H1 (cell line): Measurements from ENCODE around the gene CORIN. TPM values are rescaled to one million over a fixed set of nuclear protein-coding genes. Genes with fewer than 3 reads are reported as not detected.

ENCODE experiments used
- CTCF ChIA-PET: fragments of 300-600 bp; sonication (Branson Sonifier 250); formaldehyde crosslinking; loops from one replicate; lab custom pipeline; 2021; ENCODE audit not compliant: partially characterized antibody; lab: Charles Lee
- POLR2A ChIA-PET: fragments of 300-600 bp; sonication (Branson Sonifier 250); formaldehyde crosslinking; loops from one replicate; lab custom pipeline; 2021; ENCODE audit warnings: inconsistent platforms; ENCODE audit not compliant: partially characterized antibody; lab: Charles Lee
- DNase-seq, 2 experiments: peaks; one replicate each; pipeline versions ENCODE4 v3.0.0 to v3.0.0-alpha.2; 2010 to 2022; ENCODE audit warnings: low spot score in 2 of 2, low read depth in 1 of 2, mixed read lengths in 1 of 2
- FAIRE-seq: peaks from 2 replicates; lab custom pipeline; 2011; peaks lifted over from hg19 to GRCh38; lab: Jason Lieb, UNC
- H2AFZ ChIP-seq: 2 replicates; pipeline ENCODE4 v1.8.1; 2012; ENCODE audit warnings: low read length, inconsistent platforms
- H2AK5ac ChIP-seq: 2 replicates; pipeline ENCODE4 v1.6.1; 2013; ENCODE audit warnings: low read depth, low read length
- H2BK120ac ChIP-seq: replicated peaks from 2 replicates; pipeline ENCODE3; 2013; ENCODE audit warnings: low read depth, low read length, inconsistent platforms
- H2BK12ac ChIP-seq: 2 replicates; pipeline ENCODE4 v1.6.1; 2013; ENCODE audit warnings: low read depth, low read length
- H2BK15ac ChIP-seq: 2 replicates; pipeline ENCODE4 v1.6.1; 2013; ENCODE audit warnings: low read length
- H2BK20ac ChIP-seq: 2 replicates; pipeline ENCODE4 v1.6.1; 2013; ENCODE audit warnings: low read length
- H2BK5ac ChIP-seq: 2 replicates; pipeline ENCODE4 v1.6.1; 2013; ENCODE audit warnings: low read depth, low read length
- H3K14ac ChIP-seq: 2 replicates; pipeline ENCODE4 v1.6.1; 2013; ENCODE audit warnings: inconsistent platforms; ENCODE audit not compliant: insufficient read length
- H3K18ac ChIP-seq: 2 replicates; pipeline ENCODE4 v1.6.1; 2013; ENCODE audit warnings: low read length; ENCODE audit errors: extremely low read depth
- H3K23ac ChIP-seq: 2 replicates; pipeline ENCODE4 v1.6.1; 2013; ENCODE audit warnings: inconsistent platforms; ENCODE audit not compliant: insufficient read length
- H3K23me2 ChIP-seq: 2 replicates; pipeline ENCODE4 v1.6.1; 2013; ENCODE audit warnings: low read depth, low read length
- H3K27ac ChIP-seq: 2 replicates; pipeline ENCODE4 v1.6.1; 2011; ENCODE audit warnings: low read depth, low read length, inconsistent platforms
- H3K27me3 ChIP-seq, 4 experiments: replicated peaks in 1 of 4; 1 replicate in 1 of 4; 2 replicates in 3 of 4; pipeline versions ENCODE4 v1.6.1 to v1.8.1; 2011 to 2013; ENCODE audit warnings: low read length in 3 of 4, mild to moderate bottlenecking in 3 of 4, inconsistent platforms in 2 of 4, mixed read lengths in 2 of 4, moderate library complexity in 1 of 4; ENCODE audit not compliant: control insufficient read depth in 3 of 4, insufficient read depth in 3 of 4; ENCODE audit errors: extremely low read depth in 1 of 4
- H3K36me3 ChIP-seq, 4 experiments: 2 replicates each; pipeline versions ENCODE4 v1.6.1 to v1.8.1; 2011 to 2013; ENCODE audit warnings: mild to moderate bottlenecking in 4 of 4, low read length in 3 of 4, moderate library complexity in 2 of 4, control low read depth in 1 of 4, inconsistent platforms in 1 of 4; ENCODE audit not compliant: insufficient read depth in 4 of 4, control insufficient read depth in 2 of 4
- H3K4ac ChIP-seq: replicated peaks from 2 replicates; pipeline ENCODE3; 2013; ENCODE audit warnings: low read length, low read depth, mixed read lengths, inconsistent platforms; ENCODE audit not compliant: insufficient read length
- H3K4me1 ChIP-seq, 4 experiments: replicated peaks in 1 of 4; 1 replicate in 1 of 4; 2 replicates in 3 of 4; pipeline versions ENCODE4 v1.6.1 to v1.8.1; 2011 to 2013; ENCODE audit warnings: low read length in 3 of 4, inconsistent platforms in 2 of 4, mixed read lengths in 1 of 4; ENCODE audit not compliant: insufficient read depth in 4 of 4, control insufficient read depth in 3 of 4
- H3K4me2 ChIP-seq, 2 experiments: 2 replicates each; pipeline versions ENCODE4 v1.6.1 to v1.8.1; 2011 to 2013; ENCODE audit warnings: low read depth in 2 of 2, low read length in 2 of 2, control low read depth in 1 of 2, inconsistent platforms in 1 of 2, mild to moderate bottlenecking in 1 of 2; ENCODE audit not compliant: insufficient read depth in 1 of 2
- H3K4me3 ChIP-seq, 4 experiments: fragments of 200-600, 300-600 bp in 1 of 4; sonication (generic), shearing (Covaris generic), sonication (Bioruptor Twin) in 1 of 4; 2 replicates each; pipeline versions ENCODE4 v1.5.1 to v1.8.1; 2011 to 2016; ENCODE audit warnings: low read length in 4 of 4, low read depth in 3 of 4, control low read depth in 2 of 4, inconsistent platforms in 2 of 4, mild to moderate bottlenecking in 2 of 4, mixed read lengths in 1 of 4, moderate library complexity in 1 of 4; ENCODE audit not compliant: insufficient read depth in 2 of 4; ENCODE audit errors: extremely low read depth in 1 of 4
- H3K56ac ChIP-seq: replicated peaks from 2 replicates; pipeline ENCODE3; 2013; ENCODE audit warnings: low read depth, mild to moderate bottlenecking, mixed read lengths, low read length, inconsistent platforms; ENCODE audit not compliant: insufficient read length
- H3K79me1 ChIP-seq: 2 replicates; pipeline ENCODE4 v1.6.1; 2013; ENCODE audit warnings: low read depth, low read length, control low read depth
- H3K79me2 ChIP-seq, 2 experiments: 2 replicates each; pipeline versions ENCODE4 v1.6.1 to v1.8.1; 2012 to 2013; ENCODE audit warnings: low read length in 2 of 2, mild to moderate bottlenecking in 2 of 2, inconsistent platforms in 1 of 2; ENCODE audit not compliant: insufficient read depth in 2 of 2, control insufficient read depth in 1 of 2
- H3K9ac ChIP-seq, 4 experiments: replicated peaks in 1 of 4; 1 replicate in 1 of 4; 2 replicates in 3 of 4; pipeline versions ENCODE4 v1.6.1 to v1.8.1; 2011 to 2013; ENCODE audit warnings: low read depth in 3 of 4, low read length in 3 of 4, control low read depth in 2 of 4, mild to moderate bottlenecking in 2 of 4, moderate library complexity in 2 of 4, inconsistent platforms in 1 of 4; ENCODE audit errors: extremely low read depth in 1 of 4
- H3K9me3 ChIP-seq, 2 experiments: 2 replicates each; pipeline versions ENCODE4 v1.6.1 to v1.8.1; 2012 to 2013; ENCODE audit warnings: mild to moderate bottlenecking in 2 of 2, moderate library complexity in 2 of 2, control low read depth in 1 of 2, inconsistent platforms in 1 of 2, low read depth in 1 of 2, low read length in 1 of 2, mixed read lengths in 1 of 2; ENCODE audit not compliant: insufficient read depth in 2 of 2
- H4K20me1 ChIP-seq, 2 experiments: replicated peaks in 1 of 2; 2 replicates each; pipeline versions ENCODE3 to v1.8.1; 2011 to 2013; ENCODE audit warnings: inconsistent platforms in 2 of 2, low read length in 2 of 2, mild to moderate bottlenecking in 1 of 2; ENCODE audit not compliant: insufficient read depth in 2 of 2, control insufficient read depth in 1 of 2
- H4K5ac ChIP-seq: 2 replicates; pipeline ENCODE4 v1.6.1; 2013; ENCODE audit warnings: low read length, low read depth, mixed read lengths, inconsistent platforms; ENCODE audit not compliant: insufficient read length
- H4K8ac ChIP-seq: 2 replicates; pipeline ENCODE4 v1.8.0; 2013; ENCODE audit warnings: mild to moderate bottlenecking, moderate library complexity, low read length, inconsistent platforms; ENCODE audit not compliant: insufficient read depth; ENCODE audit errors: extremely low read depth
- H4K91ac ChIP-seq: replicated peaks from 2 replicates; pipeline ENCODE3; 2013; ENCODE audit warnings: low read length, mixed read lengths, inconsistent platforms; ENCODE audit not compliant: insufficient read length
- BRCA1 ChIP-seq: IDR thresholded peaks from 2 replicates; pipeline ENCODE4 v1.6.1; 2012; ENCODE audit warnings: low read depth, low read length, improper control_type of control experiment
- CTBP2 ChIP-seq: IDR thresholded peaks from 2 replicates; pipeline ENCODE4 v1.7.0; 2011; ENCODE audit warnings: borderline replicate concordance, mild to moderate bottlenecking, moderate library complexity, mixed read lengths, low read length; ENCODE audit not compliant: insufficient read depth, insufficient read length
- CTCF ChIP-seq, 3 experiments: IDR thresholded peaks; 1 replicate in 2 of 3; 2 replicates in 1 of 3; pipeline versions ENCODE4 v1.5.1 to v1.6.1; 2011; ENCODE audit warnings: low read length in 3 of 3, mild to moderate bottlenecking in 3 of 3, inconsistent platforms in 2 of 3, low read depth in 1 of 3, moderate library complexity in 1 of 3; ENCODE audit not compliant: insufficient read depth in 1 of 3; ENCODE audit errors: control extremely low read depth in 1 of 3
- RAD21 ChIP-seq, 2 experiments: IDR thresholded peaks in 1 of 2; conservative IDR thresholded peaks in 1 of 2; 2 replicates each; pipeline ENCODE4 v1.6.1; 2011; ENCODE audit warnings: low read depth in 2 of 2, low read length in 2 of 2, improper control_type of control experiment in 1 of 2, inconsistent platforms in 1 of 2, mild to moderate bottlenecking in 1 of 2, moderate library complexity in 1 of 2
- SIN3A ChIP-seq, 2 experiments: IDR thresholded peaks in 1 of 2; conservative IDR thresholded peaks in 1 of 2; 2 replicates each; pipeline ENCODE4 v1.6.1; 2011 to 2012; ENCODE audit warnings: low read length in 2 of 2, improper control_type of control experiment in 1 of 2, low read depth in 1 of 2, mild to moderate bottlenecking in 1 of 2
- SP2 ChIP-seq: IDR thresholded peaks from 2 replicates; pipeline ENCODE4 v1.6.1; 2012; ENCODE audit warnings: mild to moderate bottlenecking, low read length, inconsistent platforms
- TAF1 ChIP-seq: IDR thresholded peaks from 2 replicates; pipeline ENCODE4 v1.6.1; 2011; ENCODE audit warnings: mild to moderate bottlenecking, low read depth, low read length
- polyA plus RNA-seq, 7 experiments: library from polyadenylated mRNA; depleted of rRNA in 3 of 7; stranded (reverse) in 5 of 7; unstranded in 2 of 7; fragments of >200 nt in 5 of 7; fragments of 200-250 nt in 2 of 7; gene quantifications; 1 replicate in 5 of 7; 2 replicates in 1 of 7; 4 replicates in 1 of 7; pipeline versions ENCODE4 v1.2.1 to v1.2.3, GENCODE V29; 2011 to 2013; ENCODE audit warnings: missing spikeins in 2 of 7, mixed read lengths in 2 of 7
- total RNA-seq: library from RNA; stranded (reverse); fragmentation: NEBNext Ultra II Directional; extraction: Animal tissue kit (Norgen Biotek cat#: 25700); gene quantifications from 2 replicates; pipeline ENCODE4 v1.2.1, GENCODE V29; 2021
- TF ChIP-seq, protein P1 (sequence below): IDR thresholded peaks from 2 replicates; pipeline ENCODE4 v1.6.1; 2012; ENCODE audit warnings: low read length, inconsistent platforms

The CORIN gene
- total and polyA plus RNA-seq, 2 of the 8 experiments (the other 6 are each of a cell fraction or from before 2014, with no cell fraction given): 0.09 to 0.32 TPM

DNA sequence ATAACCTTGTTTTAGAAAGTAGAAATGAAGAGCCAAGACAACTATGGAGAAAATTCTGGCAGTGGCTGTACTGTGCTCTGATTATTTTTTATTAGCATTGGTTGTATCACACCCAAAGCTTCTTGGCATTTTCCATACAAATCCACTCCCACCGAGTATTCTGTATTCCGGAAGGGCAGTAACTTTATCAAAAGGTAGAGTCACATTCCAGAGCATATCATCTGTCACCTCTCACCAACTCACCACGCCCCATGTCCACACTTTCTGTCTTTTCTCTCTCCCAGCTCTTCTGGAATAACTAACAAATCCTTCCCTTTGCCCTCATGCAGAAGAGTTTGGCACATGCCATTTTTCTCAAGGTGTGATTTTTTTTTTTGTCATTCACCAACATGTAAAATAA is 52.7 kb downstream of the CORIN start (continued):
- no peak for TF ChIP-seq CTBP2

- H2BK5ac ChIP-seq: no peak overlapping the region
- no peaks in the 10 kb centered on the region for H4K20me1 ChIP-seq
- H3K79me2 ChIP-seq: no peaks in the 10 kb centered on the region
- H3K27me3 ChIP-seq: peaks cover 0 to 1% (median 0%) of the 10 kb centered on the region in 4 experiments; a peak in 1 of 7 replicates
- H4K8ac ChIP-seq: no peak overlapping the region
- ChIA-PET POLR2A (no interaction called here), CTCF (no interaction called here)
- no peak overlapping the region for H3K56ac ChIP-seq
- no peaks in the 10 kb centered on the region for H3K79me1 ChIP-seq
- H4K5ac ChIP-seq: no peak overlapping the region
- H3K23ac ChIP-seq: no peak overlapping the region
- H3K36me3 ChIP-seq: no peaks in the 10 kb centered on the region
- no peak overlapping the region for H2BK120ac ChIP-seq
- H3K27ac ChIP-seq: no peak overlapping the region
- H3K9ac ChIP-seq: no peak overlapping the region
- H3K4ac ChIP-seq: no peak overlapping the region
- no peak overlapping the region for H2BK15ac ChIP-seq
- H4K91ac ChIP-seq: no peak overlapping the region
- no peak for DNase-seq
- H2BK20ac ChIP-seq: no peak overlapping the region
- no peak overlapping the region for H2AFZ ChIP-seq
- no peak overlapping the region for H3K4me2 ChIP-seq
- H2AK5ac ChIP-seq: no peak overlapping the region
- no peak for FAIRE-seq
- H3K4me1 ChIP-seq: no peaks in the 10 kb centered on the region
- no peak overlapping the region for H3K18ac ChIP-seq
- no peak overlapping the region for H3K4me3 ChIP-seq
- no peak overlapping the region for H2BK12ac ChIP-seq
- no peak overlapping the region for H3K14ac ChIP-seq
- no peaks in the 10 kb centered on the region for H3K23me2 ChIP-seq
- H3K9me3 ChIP-seq: no peaks in the 10 kb centered on the region
- no peak for TF ChIP-seq SIN3A (conservative IDR thresholded peaks at IDR 0.05 in 1 of 2, IDR thresholded peaks at IDR 0.05 in 1 of 2; ENCODE audit: low read depth in 1 of 2, low read length in 2 of 2)
- no peak for TF ChIP-seq BRCA1
- no peak for TF ChIP-seq SP2
- TF ChIP-seq RAD21 (IDR thresholded peaks at IDR 0.05 in 1 of 2, conservative IDR thresholded peaks at IDR 0.05 in 1 of 2; ENCODE audit: low read depth in 2 of 2, low read length in 2 of 2): no peak
- TF ChIP-seq, protein P1, sequence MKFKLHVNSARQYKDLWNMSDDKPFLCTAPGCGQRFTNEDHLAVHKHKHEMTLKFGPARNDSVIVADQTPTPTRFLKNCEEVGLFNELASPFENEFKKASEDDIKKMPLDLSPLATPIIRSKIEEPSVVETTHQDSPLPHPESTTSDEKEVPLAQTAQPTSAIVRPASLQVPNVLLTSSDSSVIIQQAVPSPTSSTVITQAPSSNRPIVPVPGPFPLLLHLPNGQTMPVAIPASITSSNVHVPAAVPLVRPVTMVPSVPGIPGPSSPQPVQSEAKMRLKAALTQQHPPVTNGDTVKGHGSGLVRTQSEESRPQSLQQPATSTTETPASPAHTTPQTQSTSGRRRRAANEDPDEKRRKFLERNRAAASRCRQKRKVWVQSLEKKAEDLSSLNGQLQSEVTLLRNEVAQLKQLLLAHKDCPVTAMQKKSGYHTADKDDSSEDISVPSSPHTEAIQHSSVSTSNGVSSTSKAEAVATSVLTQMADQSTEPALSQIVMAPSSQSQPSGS: no peak
- TF ChIP-seq CTCF (IDR thresholded peaks at IDR 0.05; ENCODE audit: control extremely low read depth in 1 of 3, insufficient read depth in 1 of 3, low read depth in 1 of 3, low read length in 3 of 3): no peak
- TF ChIP-seq TAF1: no peak
These were observed 53.6 kb downstream of the CORIN start for GRCh38 chr4:47784222-47784621.
